DND-41 (cell line): ENCODE measurements around the gene CWF19L1.

Experiments
- CTCF ChIP-seq: IDR thresholded peaks from 2 replicates; pipeline ENCODE4 v1.5.1; 2012; ENCODE audit warnings: borderline replicate concordance, low read length, moderate library complexity, mild to moderate bottlenecking; ENCODE audit not compliant: poor library complexity, severe bottlenecking; ENCODE audit errors: extremely low read depth
- EZH2 ChIP-seq: IDR thresholded peaks from 3 replicates; pipeline ENCODE4 v1.6.1; 2012; ENCODE audit warnings: borderline replicate concordance, low read depth, mild to moderate bottlenecking, moderate library complexity, low read length, inconsistent platforms; ENCODE audit not compliant: severe bottlenecking

GRCh38 chr10:100216006-100216405 lies 51.4 kb downstream of the CWF19L1 start:
- no peak for TF ChIP-seq CTCF
- no peak for TF ChIP-seq EZH2
